Activated naive CD4-positive, alpha-beta T cell treated with anti-CD3 and anti-CD28 coated beads, Interleukin-2, amount 50 U/mL, for 24 hours (primary cell): ENCODE data around the gene TSKS.
A peak's percentile ranks its signal among the peaks of the same experiment; 100 is the strongest.

Experiments used
- H3K27ac Mint-ChIP-seq: one replicate; pipeline ENCODE4 v1.8.0; 2021; ENCODE audit warnings: mild to moderate bottlenecking, mixed read lengths
- H3K27me3 Mint-ChIP-seq: one replicate; pipeline ENCODE4 v1.8.0; 2021; ENCODE audit warnings: mixed read lengths
- H3K36me3 Mint-ChIP-seq: one replicate; pipeline ENCODE4 v1.8.0; 2021; ENCODE audit warnings: mixed read lengths
- H3K4me1 Mint-ChIP-seq: one replicate; pipeline ENCODE4 v1.8.0; 2021; ENCODE audit warnings: mixed read lengths
- H3K4me3 Mint-ChIP-seq: one replicate; pipeline ENCODE4 v1.8.0; 2021; ENCODE audit warnings: mild to moderate bottlenecking, mixed read lengths
- H3K9me3 Mint-ChIP-seq: one replicate; pipeline ENCODE4 v1.8.0; 2021; ENCODE audit warnings: mixed read lengths

The TSKS gene

GRCh38 chr19:49690079-49690655 lies 72.9 kb downstream of the TSKS start:
- Mint-ChIP-seq H3K4me1 (peaks cover 28% of the 10 kb centered on the region), H3K27ac (peak overlapping the region; percentile 89), H3K36me3 (peaks cover 8% of the 10 kb centered on the region), H3K4me3 (peak overlapping the region; percentile 82), H3K27me3 (peaks cover 6% of the 10 kb centered on the region), H3K9me3 (no peaks in the 10 kb centered on the region)
